GM19438 (cell line): Measurements from ENCODE around the gene COL1A1.

Experiments
- ATAC-seq: cut with Tn5 transposase; IDR thresholded peaks from one replicate; pipeline ENCODE4 v1.9.1; 2021; ENCODE audit warnings: low read depth; ENCODE audit not compliant: unreplicated experiment

Gene COL1A1

GRCh38 chr17:50161911-50162288 lies 39.5 kb downstream of the COL1A1 start:
- ATAC-seq: no peak

DNA sequence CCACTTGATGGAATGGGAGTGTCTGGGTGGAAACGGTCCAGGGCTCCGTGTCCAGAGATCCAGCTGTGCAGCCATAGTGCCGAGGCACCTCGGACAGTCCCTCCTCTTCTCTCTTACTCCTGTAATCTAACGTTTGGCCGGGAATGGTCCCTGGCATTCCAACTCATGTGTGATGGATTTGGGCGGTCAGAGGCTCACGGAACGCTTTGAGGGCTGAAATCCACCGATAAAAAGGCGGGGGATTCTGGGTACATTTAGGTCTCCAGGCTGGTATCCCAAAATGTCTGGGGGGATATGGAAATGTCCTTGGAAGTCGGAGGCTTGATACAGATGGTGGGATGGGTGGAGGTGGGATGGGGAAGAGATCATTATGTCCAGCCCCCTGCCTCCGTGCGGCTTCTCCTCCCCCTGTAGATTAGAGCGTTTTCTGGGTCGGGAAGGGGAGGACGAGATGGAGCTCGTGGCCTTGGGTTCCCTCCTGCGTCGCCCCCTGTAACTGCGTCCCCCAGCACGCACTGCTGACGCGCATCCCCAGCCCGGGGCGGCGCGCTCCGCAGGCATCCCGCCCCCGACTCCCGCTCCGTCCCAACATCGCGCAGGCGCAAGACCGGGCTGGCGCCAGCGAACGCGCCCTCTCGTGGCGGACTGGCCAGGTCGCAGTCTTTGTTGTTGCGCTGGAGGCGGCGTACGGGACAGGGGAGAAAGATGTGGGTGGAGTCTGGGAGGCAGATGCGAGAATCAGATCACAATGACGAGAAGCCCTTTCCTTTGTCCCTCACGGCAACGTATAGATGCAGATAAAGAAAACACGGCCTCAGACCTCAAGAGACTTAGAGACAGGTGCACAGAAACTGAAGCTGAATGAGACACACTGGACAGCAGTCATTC lies 40.2 kb downstream of the COL1A1 start:
- peak; percentile 83 for ATAC-seq

GRCh38 chr17:50157891-50158290 lies 43.5 kb downstream of the COL1A1 start:
- ATAC-seq: no peak

GRCh38 chr17:50155115-50155819 lies 46.2 kb downstream of the COL1A1 start:
- no peak for ATAC-seq

DNA sequence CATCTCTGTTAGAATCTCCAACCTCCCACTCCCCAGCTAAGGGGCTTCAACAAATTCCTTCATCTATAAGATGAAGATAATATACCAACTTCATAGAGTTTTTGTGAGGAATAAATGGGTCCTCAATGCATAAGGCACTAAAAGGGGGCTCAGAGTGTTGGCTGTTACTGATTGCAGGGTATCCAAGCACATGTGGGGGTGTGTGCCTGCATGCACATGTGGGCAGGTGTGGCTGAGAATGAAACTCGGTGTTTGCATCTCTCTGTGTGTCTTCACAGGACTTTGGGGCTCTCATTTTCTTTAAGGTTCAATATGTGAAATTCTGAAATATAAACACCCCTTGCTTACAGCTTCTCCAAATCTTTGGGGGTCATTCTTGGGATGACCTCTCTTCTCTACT lies 46.8 kb downstream of the COL1A1 start:
- ATAC-seq: no peak

- ATAC-seq: no peak
These were observed 47.5 kb downstream of the COL1A1 start for GRCh38 chr17:50153650-50154575.

DNA sequence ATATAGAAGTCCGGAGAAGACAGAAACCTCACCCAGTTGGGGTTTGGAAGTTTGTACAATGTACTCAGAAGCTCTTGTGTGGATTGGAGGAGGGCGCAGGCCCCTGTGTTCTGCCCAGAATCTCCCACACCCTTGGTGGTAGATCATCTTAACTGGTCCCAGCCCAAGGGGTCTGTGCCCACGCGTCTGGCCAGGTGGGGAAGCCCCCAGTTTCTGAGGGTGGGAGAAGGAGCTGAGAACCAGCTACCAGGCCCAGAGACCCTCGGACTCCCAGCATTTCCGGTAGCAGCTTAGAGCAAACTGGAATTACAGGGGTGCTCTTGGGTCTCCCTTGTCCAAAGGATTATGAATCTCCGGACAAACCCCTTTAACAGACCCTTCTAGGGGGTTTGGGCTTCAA lies 48.7 kb downstream of the COL1A1 start:
- ATAC-seq: no peak

DNA sequence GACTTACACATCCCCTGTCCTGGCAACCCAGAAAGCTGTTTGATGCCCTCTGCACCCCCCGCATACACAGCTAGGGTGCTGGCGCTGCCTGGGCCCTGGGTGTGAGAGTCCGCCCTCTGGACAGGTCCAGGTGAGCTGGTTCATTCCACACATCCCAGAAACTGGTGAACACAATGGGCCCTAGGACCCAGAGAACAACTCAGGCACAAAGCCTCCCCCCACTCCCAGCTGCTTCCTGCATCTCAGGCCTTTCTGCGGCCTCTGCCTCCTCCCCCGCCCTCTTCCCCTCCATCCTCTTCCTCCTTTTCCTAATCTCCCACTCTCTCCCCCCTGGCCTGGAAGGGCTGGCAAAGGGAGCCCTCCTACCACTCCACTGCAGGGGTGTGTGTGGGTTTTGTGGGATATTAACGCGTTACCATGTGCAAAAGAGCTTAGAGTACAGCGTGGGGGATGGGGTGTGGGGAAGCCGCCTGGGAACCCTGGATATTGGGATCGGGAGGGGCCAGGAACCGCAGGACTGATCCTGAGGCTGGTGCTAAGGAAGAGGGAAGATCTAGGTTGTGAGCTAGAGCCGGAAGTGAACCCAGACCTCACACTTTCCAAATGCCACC lies 49.4 kb downstream of the COL1A1 start:
- no peak for ATAC-seq

- ATAC-seq: no peak
These were observed 50.1 kb downstream of the COL1A1 start for GRCh38 chr17:50151041-50151936.

DNA sequence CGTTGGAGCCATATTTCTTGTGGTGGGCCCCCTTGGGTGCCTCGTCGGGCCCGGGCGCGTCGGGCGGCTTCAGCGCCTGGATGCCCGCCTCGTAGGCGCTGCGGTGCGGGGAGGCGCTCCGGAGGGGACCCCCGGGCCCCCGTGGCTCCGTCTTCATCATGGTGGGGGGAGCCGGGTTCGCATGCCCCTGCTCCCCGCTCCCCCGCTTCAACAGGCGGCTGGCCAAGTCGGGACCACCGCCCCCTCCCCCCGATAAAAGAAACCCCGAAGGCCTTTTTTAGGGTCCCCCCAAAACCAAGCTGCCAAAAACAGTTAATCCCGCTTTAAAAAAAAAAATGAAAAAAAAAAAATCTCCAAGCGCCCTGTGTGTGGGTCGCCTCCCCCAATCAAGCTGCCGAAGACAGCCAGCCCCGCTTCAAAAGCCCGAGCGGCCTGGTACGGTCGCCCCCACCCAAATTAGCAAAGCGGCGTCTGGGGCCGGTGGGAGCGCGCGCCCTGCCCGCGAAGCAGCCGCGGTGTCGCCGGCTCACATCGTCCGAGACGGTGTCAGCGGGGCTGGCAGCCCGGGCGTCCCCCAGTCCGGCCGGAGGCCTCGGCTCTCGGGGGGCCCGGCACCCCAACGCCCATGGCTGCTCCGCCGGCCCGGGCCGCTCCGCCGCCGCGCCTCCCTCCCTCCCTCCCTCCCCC lies 50.9 kb downstream of the COL1A1 start, which contains the start of gene PPP1R9B:
Gene PPP1R9B (minus strand): TSS at position 324 of the 687 bp plus-strand sequence. CDS start 164 bp downstream, at position 160.
- no peak for ATAC-seq

GRCh38 chr17:50149417-50150353 lies 51.7 kb downstream of the COL1A1 start:
- no peak for ATAC-seq

DNA sequence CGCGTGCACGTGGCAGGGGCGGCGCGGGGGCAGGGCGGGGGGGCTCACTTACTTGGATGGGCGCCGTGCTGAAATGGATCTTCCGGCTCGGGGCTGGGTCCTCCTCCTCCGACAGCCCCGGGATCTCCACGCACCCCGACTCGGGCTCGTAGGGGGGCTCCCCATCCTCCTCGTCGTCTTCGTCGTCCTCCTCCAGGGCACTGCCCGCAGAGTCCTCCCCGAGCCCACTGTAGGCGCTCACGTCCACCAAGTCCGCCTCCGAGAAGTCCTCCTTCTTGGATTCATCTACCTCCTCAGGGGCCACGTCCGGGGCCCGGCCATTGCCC lies 52.4 kb downstream of the COL1A1 start:
- no peak for ATAC-seq

DNA sequence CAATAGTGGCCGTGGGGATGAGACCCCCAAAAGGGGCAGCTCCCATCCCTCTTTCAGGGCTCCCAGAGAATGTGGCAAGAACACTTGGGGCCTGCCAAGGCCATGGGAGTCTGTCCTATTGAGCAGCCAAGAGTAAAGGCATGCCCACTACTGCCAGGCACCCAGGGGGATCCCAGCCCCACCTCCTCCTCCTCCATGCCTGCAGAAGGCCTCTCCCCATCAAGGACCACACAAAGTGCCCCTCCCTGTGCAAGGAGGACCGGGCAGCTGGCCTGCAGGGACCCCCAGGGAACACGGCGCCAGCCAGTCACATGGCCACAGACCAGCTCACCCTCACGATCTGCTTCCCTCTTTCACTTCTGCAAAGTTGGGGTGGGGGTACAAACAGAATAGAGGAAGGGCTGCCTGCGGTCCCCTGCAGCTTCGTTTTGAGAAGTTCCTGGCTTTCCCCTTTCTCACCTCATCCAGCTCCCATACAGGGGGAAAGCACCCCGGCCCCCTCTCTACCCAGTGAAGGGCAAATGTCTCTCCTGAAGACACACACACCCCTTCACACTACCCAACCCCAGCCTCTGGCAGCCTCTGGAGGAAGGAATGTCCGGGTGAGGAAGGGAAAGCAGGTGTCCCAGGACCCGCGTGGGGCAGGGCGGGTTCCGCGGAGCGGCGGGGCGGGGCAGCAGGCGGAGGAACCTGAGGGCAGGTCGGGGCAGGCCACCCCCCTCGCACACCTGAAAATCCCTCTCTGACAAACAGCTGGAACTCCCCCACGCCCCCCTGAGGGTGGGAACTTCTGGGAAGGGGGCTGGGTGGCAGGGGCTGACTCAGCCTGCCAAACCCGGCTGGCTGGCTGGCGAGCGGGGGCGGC lies 53.0 kb downstream of the COL1A1 start:
- ATAC-seq: peak; percentile 34

DNA sequence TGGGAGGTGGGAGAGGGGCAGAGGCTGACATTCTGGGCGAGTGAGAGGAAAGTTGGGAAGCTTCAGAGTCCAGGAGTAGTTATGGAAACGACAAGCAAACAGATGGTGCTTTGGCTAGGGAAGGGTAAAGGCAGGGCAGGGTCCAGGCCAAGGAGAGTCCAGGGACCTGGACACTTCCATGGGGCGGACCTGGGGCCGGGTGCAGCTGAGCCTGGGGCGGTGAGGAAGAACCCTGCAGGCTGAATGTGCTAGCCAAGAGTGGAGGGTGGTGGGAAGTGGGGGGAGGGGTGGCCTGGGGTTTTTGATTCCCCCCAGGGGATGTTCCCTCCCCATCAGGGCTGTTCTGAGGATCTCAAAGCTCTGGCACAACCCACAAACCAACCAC lies 53.6 kb downstream of the COL1A1 start:
- ATAC-seq: no peak

DNA sequence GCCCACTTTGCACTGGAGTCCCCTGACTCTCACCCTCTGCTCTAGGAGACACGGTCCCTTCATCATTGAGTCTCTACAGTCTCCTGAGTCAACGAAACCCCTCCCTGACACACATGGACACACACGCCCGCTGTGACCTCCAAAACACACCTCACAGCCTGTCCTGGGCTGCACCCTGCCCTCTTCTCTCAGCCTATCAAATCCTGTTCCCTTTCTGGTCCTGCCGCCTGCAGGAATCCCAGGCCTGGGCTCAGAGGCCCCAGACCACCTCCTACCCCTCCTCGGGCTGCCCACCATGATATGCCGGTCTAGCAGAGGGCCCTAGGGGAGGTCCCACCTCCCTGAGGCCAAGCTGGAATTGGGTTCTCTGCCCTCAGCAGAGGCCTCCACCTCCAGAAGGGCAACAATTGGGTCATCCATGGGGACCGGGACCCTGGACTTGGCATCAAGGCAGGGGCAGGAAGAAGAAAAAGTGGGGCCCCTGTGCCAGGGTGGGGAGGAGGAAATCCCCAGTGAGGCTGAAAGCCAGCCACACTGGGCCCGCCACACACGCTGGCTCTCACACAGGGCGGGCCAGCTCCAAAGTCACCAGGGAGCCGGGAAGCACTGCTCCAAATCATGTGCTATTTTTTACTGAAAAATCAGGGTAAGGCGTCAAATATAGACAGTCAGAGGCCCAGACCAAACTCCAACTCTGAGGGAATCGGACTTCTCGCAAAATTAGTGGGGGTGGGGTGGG lies 54.3 kb downstream of the COL1A1 start:
- no peak for ATAC-seq

DNA sequence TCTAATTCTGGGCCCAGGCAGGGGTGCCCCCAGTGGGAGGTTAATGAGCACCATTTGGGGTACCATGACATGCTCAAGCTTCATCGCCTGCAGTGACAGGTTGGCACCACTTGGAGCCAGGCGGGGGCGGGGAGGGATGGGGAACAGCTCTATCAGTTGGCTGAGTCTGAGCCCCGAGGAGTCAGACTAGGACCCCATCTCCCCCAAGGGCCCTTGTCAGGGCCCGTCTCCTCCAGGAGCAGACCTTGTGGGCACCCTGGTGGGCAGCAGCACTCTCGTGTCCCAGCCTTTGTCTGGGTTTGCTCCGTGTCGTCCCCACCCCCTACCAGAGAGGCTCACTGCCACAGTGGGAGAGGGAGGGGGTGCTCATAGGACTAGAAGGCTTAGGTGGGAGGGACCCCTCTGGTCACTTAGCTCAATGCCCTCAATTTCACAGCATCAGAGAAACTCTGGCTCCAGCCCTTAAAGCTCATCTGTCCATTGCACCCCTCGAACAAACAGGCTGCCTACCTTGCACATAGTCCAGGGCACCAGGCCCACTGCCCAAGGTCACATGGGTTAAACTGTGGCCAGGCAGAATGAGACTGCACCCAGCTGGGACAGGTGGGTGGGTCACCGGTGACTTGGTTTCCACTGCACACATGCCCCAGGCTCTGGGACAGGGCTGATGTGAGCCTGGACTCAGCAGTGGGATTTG lies 55.1 kb downstream of the COL1A1 start:
- ATAC-seq: no peak
